NCI-H1694 (cell line): ENCODE measurements around the gene DGKZ.

ENCODE experiments used
- DNase-seq: peaks from one replicate; lab custom pipeline; 2025; lab: John Stamatoyannopoulos, UW

The DGKZ gene

DNA sequence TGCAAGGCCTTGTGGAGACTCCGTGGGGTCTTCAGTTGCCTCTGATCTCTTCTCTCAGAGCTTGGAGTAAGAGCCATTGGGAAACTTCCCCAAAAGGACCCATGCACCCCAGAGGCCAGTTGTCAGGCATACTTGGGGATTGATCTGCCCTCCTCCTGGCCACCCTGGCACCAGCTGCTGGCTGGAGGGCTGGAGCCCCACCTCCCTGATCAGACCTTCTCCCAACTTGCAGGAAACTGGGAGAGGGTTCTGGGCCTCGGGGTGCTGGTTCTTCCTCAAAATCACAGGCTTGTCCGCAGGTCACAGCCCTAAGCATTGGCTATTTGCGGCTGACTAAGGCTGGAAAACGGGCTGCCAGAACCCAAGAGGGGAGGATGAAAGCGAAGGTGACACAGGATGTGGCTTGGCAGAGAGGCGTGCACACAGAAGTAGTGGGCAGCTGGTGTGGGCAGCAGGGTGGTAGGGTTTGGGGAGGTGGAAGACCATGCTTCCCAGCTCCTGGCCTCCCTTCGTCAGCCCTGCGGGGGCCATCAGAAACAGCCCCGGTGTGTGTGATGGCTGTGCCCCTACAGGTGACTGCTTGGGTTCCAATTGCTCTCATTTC lies 1.3 kb upstream of the DGKZ start:
- DNase-seq = no peak

DNA sequence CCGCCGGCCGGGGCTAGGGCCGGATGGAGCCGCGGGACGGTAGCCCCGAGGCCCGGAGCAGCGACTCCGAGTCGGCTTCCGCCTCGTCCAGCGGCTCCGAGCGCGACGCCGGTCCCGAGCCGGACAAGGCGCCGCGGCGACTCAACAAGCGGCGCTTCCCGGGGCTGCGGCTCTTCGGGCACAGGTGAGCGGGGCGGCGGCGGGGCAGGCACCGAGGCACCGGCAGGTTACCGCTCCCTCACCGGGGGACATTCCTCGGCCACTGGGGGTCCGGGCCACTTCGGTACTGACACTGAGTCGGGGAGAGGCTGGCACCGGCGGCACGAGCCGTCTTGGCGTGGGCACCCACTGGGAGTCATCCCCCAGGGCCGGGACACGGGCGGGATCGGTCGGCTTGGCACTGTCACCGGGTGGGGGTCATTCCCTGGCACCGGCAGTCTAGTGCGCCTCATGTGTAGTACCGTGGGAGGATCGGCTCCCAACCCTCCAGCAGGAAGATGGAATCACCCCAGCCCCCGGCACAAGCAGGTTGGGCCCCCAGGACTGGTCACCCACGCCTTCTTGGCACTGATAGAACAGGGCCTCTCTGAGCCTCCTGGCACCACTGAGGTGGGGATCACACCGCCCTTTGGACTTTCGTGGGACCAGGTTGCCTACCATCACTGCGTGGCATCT lies 511 bp downstream of the DGKZ start:
- no peak for DNase-seq

DNA sequence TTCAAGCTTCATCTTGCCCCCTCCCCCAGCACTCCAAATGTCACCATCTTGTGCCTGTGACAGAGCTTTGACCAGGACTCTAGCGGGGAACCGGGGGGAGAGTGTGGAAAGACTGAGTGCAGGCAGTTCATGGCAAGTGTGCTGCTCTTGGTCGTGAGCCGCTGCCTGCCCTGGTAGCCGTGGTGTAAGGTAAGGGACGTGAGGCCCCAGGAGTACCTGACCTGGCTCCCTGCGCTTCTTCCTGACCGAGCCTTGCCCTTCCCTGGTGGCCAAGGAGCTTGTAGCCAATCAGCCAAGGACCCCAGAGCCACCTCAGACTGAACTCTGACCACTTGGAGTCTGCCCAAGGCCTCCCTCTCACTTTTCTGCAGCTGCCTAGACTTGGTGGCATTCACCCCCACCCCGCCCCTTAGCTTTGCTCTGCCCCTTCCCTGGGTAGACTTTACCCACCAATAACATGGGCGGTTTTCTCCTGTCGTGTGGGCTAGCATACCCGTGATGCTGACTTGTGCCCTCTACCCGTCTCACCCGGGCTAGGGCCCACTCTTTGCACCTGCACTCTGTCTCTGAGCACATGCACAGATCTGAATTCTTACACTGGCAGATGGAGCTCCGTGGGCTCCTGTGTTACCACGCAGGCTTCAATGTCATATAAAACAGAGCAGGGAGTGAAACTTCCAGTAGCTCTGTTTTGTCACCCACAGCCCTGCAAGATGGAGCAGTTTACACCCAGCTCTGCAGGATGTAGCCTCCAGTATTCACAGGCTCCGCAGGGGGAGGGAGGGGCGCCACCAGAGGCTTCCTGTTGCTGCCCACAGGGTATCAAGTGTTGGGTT lies 1.5 kb downstream of the DGKZ start:
- DNase-seq = no peak

DNA sequence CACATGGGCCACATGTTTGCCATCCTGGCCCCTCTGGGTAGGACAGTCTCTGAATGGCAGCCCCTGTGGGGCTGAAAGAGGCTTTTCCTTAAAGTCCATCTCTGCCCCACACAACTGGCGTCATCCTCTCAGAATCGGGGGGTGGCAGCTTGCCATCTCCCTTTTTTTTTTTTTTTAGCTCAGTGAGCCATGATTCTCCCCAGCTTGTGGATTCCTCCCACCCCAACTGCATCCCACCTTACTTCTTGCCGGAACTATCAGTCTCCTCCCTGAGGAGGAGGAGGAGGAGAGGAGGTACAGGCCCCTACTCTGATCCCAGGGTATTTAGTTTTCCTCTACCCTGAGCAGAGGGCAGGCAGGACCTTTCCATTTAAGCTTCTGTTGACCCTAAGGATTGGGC lies 3.4 kb downstream of the DGKZ start:
- DNase-seq = no peak

DNA sequence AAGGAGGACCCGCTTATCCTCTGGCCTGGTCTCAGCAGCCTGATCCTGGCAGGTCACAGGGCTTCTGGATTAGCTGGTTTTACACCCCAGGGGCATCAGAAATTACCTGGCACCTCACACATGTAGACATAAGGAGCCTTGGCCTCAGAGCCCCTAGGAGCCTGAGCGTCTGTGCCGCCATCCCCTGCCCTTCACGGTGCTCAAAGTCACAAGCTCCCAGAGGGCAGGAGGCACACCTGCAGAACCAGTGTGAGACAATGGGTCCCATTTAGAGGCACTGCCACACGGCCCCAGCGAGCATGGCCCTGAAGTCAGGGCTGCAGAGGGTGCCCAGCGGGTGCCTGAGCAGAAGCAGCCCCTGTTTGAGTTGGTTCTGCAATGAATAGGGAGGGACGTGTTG lies 3.9 kb downstream of the DGKZ start:
- DNase-seq = no peak

DNA sequence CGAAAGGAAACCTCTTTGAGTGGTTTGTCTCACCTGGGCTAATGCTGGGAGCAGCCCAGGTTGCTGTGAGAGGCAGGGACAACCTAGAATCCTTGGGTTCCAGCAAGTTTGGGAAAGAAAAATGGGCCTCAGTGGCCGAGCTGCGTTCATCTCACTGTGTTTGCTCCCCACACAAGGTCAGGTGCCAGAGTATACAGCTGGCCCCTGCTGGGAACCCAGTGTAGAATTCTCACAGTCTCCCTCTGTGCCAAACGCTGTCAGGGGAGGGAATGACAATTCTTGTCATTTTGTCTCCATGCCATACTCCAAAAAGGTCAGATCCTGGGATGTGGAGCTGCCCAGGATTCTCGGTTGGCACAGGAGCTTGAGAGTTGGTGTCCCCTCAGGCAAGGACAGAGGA lies 4.3 kb downstream of the DGKZ start:
- no peak for DNase-seq

DNA sequence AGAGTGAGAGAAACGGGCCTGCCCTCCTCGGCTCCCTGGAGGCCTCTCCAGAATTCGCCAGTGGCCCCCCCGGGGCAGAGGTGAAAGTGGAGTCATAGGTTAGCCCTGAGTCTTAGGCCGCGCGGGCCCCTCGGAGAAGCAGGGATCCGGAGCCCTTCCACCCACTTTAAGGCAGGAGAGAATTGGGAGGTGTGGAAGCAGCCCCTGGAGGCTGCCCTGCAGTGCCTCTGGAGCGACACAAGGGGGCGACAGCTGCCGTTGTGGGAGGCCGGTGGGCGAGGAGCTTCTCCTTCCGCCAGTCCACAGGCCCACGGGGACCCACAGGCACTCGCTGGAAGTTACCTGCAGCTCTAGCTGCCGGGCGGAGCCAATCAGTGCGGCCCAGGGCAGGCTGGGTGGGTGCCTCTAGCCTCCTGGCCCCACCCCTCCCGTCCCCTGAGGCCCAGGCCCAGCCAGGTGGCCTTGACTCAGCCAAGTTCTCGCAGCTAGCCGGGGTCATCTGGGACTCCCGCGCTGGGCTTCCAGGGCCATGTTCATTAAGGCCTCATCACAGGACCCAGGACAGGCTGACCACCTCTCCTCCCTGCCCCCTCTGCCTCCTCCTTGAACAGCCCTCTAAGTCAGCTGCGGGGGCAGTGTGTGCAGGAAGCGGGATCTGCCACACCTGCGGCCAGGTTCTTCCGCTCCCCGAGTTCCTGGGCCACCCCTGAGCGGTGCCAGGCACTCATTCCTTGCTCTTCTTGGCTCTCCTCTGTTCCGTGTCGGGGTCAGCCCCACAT lies 5.0 kb downstream of the DGKZ start:
- DNase-seq = no peak

DNA sequence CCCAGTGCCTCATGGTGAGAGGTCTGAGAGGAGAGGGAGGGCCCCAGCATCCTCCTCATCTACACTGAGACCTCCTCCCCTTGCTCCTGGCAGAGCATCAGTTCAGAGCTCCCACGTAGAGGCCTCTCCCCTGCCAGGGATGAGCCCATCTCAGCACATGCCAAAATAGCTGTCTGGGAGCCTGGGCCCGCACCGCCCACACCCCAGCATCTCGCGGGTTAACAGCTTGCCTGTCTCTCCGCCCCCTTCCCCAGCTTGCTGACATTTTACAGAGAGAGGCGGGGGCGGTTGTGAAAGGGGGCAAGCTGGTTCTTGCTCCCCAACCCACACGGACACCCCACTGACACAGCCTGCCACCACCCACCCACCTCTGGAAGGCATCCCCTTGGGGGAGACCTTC lies 6.4 kb downstream of the DGKZ start:
- DNase-seq = no peak

DNA sequence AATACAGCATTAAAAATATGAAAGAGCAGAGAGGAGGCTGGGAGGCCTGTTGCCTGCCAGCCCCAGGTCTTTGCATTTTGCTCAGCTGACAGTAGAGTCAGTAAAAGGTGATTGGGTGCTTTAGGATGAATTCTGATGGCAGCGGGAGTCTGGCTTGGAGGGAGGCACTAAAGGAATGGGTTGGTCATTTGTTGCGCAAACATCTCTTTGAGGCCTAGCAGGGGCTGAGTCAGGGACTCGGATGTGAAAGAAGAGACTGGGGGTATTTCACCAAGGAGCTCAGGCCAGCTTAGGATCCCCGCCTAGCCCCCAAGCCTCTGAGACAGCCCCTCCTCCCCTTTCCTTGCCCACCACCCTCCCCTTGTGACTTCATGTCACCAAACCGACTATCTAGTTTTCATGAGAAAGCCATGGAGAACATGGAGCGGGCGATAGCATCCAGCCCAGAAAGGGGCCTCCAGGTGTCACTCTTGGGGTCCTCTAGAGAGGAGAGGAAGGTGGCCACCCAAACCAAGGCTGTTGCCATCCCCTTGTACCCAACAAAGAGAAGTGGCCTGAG lies 9.7 kb downstream of the DGKZ start:
- DNase-seq = no peak

DNA sequence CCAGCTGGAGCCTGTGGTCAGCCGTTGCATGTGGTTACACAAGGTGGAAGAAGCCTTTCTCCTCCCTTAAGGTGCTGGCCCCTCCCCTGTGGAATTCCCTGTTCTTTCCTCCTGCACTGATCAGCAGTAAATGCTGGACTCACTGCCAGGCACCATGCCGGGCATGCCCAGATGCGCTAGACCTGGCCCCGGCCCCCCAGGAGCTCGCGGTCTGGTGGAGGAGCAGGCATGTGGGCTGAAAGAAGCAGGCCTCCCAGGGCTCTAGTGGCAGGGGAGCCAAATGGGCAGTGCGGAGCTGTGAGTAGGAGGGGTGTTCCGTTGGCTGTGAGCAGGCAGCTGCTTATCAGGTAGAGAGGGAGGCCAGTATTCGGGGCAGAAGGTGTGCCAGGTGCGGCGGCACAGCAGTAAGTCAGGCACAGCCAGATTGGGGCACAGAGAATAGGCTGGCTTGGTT lies 10.2 kb downstream of the DGKZ start:
- no peak for DNase-seq

DNA sequence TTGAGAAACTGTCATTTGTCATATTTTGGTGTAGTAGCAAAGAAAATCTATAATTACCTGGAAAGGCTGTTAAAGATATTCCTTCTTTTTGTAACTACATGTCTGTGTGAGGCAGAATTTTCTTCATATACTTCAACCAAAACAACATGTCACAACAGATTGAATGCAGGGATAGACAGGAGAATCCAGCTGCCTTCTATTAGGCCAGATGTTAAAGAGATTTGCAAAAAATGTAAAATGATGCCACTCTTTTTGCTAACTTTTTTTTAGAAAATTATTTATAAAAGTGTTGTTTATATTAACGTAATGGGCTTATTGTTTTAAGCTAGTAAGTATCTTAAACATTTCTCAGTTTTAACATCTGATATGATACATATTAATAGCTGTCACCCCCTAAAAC lies 12.7 kb downstream of the DGKZ start:
- no peak for DNase-seq

DNA sequence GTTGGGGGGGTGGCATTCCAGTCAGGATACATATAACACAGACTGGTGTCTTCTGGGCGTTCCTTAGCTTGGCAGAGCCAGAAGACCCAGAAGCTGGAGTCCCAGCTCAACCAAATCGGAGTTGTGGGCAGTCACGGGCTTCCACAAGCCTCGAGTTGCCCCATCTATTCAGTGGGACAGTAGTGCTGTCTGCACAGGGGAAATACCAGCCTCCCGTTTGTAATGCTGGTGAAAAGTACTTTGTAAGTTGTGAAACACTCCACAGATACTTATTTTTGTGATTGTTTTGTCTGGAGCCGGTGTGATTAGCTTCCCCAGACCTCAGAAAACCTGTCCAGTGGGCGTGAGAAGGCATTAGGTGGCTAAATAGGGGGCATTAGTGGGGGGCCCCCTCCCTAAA lies 13.6 kb downstream of the DGKZ start:
- no peak for DNase-seq

DNA sequence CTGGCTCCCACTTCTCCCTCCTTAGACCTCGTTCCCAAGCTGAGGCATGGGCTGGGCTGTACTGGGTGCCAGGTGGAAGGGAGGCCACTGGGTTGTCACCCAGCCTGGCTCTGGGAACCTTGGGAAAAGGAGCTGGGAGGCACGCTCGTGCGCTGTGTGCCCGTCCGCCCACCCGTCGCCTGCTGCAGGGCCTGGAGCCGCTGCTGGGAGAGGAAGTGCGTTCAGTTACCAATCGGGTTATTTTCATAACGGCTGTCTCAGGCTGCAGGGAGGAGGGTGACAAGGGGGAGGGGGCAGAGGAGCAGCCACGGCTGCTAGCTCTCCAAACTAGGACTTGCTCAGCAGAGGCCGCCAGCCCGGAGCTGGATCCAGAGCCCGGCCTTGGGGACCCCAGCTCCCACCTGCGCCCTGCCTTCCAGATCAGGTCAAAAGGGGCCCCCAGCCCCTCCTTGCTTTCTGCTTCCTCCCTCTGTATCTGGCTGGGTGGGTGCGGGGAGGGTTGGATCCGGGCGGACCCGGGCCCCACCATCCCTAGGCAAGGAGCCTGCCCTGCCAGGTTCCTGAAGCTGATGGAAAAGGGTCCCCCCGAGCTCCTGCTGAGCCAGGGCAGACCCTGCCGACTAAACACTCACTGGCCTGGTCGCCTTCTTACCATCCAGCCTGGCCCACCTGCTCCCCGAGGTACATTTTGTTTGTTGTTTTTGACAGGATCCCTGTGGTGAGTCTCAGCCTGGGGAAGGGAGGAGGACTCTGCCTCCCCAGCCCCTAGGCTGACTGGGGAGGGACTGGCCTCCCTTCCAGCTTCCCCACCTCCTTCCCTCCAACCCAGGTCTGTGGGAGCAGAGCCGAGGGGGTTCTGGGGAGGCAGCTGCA lies 14.3 kb downstream of the DGKZ start:
- peak; percentile 45 for DNase-seq

DNA sequence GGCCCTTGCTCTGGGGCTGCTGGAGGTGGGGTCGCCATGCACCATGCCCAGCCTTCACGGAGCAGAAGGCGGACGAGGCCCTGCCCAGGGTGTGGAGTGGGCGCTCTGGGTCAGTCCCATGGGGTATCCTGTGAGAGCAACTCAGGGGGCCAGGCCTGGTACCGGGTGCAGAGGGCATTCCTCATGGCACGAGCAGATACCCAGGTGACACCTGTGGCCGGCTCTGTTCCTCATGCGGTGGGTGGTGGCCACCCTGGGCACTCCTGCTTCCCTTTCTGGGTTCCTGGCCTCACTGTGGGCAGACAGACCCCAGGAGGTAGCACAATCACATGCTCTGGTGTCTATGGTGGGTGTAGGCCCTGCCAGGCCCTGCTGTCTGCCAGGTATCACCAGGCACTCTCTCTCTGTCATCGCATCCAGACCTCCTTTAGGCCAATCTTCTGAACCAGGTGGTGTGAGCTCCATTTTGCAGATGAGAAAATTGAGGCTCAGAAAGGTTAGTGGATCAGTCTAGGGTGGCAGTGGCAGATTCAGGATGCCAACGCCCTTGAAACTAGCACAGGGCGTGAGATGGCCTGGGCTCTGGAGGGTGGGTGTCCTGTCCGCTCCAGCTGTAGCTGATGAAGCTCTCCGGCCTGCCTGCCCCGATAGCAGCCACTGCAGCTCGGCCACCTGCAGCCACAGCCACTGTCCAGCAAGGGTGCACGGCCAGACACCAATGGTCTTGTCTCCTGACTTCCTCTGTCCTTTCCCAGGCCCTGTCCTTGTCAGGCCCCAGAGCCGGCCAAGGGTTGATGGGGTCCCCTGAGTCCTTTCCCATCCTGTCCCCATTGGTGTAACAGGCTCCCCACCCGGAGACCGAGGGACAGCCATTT lies 15.1 kb downstream of the DGKZ start:
- no peak for DNase-seq

DNA sequence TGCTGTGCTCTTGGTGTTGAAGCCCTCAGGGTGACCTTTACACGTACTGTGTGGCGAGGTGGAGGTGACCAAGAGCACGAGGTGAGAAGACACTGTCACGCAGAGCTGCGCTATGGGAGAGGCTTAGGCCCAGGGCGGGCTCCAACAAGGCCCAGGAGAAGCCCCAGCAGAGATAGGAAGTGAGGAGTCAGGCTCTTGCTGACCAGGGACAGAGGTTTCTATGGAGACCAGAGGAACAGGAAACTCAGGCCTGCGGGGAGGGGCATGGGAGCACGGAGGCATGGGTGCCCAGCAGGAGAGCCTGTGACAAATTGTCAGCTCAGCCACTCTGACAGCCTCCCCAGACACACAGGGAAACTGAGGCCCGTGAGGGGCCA lies 15.8 kb downstream of the DGKZ start:
- DNase-seq = no peak

DNA sequence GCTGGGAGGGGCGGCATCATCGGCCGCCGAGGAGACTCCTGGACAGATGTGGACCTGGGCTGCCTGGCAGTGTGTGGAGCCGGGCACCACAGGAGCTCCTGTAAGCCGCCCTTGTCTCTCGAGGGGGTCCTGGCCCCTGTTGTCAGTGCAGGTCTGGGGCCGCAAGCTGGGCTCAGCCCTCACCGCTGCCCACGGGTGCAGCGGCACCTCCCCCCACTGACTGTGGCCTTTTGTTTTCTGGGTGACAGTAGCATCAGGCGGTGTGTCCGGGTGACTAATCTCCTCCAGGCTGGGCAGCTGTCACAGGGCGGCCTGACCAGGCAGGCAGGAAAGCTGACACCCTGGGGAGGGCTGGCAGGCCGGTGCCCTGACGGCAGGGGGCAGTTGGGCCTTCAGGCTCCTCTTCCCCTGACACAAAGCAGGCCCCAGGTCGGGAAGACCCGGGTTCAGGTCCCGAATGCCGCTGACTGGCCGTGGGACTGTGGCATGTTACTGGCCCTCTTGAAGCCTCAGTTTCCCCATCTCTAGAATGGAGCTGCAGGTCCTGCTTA lies 16.3 kb downstream of the DGKZ start:
- no peak for DNase-seq

DNA sequence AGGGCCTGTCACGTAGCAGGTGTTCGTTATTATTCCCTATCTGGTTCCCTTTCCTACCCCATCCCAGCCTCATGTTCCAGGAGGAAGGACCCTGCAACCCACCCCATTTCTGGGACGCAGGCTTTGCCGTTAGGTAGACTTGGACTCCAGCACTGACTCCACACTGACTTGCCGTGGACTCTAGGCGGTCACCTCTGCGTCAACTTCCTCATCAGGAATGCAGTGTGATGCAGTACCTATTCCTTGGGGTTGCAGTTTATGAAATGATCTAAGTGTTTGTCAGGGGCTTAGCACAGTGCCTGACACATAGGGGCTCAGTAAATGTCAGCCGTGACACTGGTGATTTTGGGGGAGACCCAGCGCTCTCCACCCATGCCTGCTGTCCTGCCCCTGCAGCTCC lies 16.8 kb downstream of the DGKZ start:
- no peak for DNase-seq

DNA sequence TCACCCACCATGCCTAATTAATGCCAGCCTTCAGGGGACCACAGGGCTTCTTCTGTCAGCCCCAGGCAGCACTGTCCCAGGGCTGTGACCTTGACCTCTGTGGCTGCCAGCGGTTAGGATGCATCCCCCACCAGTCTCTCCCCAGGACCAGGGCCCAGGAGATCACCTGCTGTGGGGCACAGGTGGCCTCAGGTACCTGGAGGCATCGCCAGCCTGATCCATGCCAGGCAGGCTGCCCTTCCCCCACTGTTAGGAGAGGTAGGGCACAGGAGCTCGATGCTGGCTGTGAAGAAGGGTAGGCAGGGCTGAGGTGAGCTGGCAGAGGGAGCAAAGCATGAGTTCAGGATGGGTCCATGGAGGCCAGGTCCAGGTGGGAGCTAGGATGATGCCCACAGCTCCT lies 17.5 kb downstream of the DGKZ start:
- DNase-seq = no peak

DNA sequence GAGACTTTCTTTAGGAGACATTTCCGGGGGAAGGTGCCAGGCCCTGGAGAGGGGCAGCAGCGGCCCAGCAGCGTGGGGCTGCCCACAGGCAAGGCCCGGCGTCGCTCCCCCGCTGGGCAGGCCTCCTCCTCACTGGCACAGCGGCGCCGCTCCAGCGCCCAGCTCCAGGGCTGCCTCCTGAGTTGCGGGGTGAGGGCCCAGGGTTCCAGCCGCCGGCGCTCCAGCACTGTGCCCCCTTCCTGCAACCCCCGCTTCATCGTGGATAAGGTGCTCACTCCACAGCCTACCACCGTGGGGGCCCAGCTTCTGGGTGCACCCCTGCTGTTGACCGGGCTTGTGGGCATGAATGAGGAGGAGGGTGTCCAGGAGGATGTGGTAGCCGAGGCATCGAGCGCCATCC lies 19.0 kb downstream of the DGKZ start:
- no peak for DNase-seq

DNA sequence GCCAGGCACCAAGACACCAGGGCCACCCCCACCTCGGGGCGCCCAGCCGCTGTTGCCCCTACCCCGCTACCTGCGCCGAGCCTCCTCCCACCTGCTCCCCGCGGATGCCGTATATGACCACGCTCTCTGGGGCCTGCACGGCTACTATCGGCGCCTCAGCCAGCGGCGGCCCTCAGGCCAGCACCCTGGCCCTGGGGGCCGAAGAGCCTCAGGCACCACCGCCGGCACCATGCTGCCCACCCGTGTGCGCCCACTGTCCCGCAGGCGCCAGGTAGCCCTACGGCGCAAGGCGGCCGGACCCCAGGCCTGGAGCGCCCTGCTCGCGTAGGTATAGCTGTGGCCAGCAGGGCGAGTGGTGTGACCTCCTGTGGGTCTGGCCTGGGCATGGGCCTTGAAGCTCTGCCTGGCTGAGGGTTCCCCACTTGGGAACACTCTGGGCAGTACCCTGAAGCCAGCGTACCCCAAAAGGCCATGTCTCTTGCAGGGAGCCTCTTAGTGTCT lies 19.4 kb downstream of the DGKZ start:
- DNase-seq = no peak
